Measurements from ENCODE around the gene POGZ.

DNA sequence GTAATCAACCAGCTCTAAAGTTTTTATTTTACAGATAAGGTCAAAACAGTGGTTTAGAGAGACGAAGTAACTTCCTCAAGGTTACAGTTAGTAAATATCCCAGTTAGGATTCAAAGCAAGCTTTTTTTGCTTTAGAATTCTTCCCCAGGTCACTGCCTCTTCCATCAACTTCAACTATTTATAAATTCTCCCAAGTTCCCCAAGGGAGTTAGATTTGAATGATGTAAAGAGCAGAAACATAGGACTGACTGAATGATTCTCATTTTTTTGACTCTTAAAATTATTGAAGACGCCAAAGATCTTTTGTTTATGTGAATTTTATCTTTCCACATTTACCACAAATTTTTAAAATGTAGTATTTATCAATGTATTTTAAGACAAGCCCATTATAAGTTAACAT lies 4.1 kb downstream of the POGZ start:
- TF ChIP-seq POLR2AphosphoS5 (IDR thresholded peaks at IDR 0.05; ENCODE audit: low read depth, low read length), result no peak
- TF ChIP-seq, protein P1, sequence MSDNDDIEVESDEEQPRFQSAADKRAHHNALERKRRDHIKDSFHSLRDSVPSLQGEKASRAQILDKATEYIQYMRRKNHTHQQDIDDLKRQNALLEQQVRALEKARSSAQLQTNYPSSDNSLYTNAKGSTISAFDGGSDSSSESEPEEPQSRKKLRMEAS (IDR thresholded peaks at IDR 0.05), result no peak
- no peak for TF ChIP-seq POLR2A (IDR thresholded peaks at IDR 0.05; ENCODE audit: borderline replicate concordance, extremely low read depth, insufficient read depth, insufficient read length)
- TF ChIP-seq, protein P2, sequence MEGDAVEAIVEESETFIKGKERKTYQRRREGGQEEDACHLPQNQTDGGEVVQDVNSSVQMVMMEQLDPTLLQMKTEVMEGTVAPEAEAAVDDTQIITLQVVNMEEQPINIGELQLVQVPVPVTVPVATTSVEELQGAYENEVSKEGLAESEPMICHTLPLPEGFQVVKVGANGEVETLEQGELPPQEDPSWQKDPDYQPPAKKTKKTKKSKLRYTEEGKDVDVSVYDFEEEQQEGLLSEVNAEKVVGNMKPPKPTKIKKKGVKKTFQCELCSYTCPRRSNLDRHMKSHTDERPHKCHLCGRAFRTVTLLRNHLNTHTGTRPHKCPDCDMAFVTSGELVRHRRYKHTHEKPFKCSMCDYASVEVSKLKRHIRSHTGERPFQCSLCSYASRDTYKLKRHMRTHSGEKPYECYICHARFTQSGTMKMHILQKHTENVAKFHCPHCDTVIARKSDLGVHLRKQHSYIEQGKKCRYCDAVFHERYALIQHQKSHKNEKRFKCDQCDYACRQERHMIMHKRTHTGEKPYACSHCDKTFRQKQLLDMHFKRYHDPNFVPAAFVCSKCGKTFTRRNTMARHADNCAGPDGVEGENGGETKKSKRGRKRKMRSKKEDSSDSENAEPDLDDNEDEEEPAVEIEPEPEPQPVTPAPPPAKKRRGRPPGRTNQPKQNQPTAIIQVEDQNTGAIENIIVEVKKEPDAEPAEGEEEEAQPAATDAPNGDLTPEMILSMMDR (IDR thresholded peaks at IDR 0.05 in 2 of 3, conservative IDR thresholded peaks at IDR 0.05 in 1 of 3; ENCODE audit: borderline replicate concordance in 1 of 3, insufficient read depth in 1 of 3, low read depth in 2 of 3, low read length in 2 of 3), result no peak
- TF ChIP-seq, protein P3, sequence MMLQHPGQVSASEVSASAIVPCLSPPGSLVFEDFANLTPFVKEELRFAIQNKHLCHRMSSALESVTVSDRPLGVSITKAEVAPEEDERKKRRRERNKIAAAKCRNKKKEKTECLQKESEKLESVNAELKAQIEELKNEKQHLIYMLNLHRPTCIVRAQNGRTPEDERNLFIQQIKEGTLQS (IDR thresholded peaks at IDR 0.05), result no peak
- no peak for TF ChIP-seq RAD21 (IDR thresholded peaks at IDR 0.05; ENCODE audit: low read depth)
- TF ChIP-seq EZH2 (IDR thresholded peaks at IDR 0.05), result no peak

All from HCT116 (cell line).